K562 (cell line): ENCODE data around the gene ZNF839.

Experiments used
- NR2C1 ChIP-seq, 2 experiments: fragments of 450-650 bp; IDR thresholded peaks; 2 replicates each; pipeline ENCODE4 v1.6.1; 2017; ENCODE audit warnings: mild to moderate bottlenecking in 2 of 2, antibody characterized with exemption in 1 of 2, inconsistent platforms in 1 of 2, missing compliant biosample characterization in 1 of 2, missing genetic modification characterization in 1 of 2
- ZNF124 ChIP-seq: sonication (generic); formaldehyde crosslinking; IDR thresholded peaks from 2 replicates; pipeline ENCODE4 v1.8.1; 2022; ENCODE audit warnings: missing genetic modification reagents
- TF ChIP-seq, protein P1 (sequence below), 3 experiments: IDR thresholded peaks in 2 of 3; conservative IDR thresholded peaks in 1 of 3; 2 replicates each; pipeline ENCODE4 v1.5.1; 2011 to 2012; ENCODE audit warnings: low read length in 3 of 3, mild to moderate bottlenecking in 3 of 3, control low read depth in 2 of 3, improper control_type of control experiment in 1 of 3, inconsistent platforms in 1 of 3, low read depth in 1 of 3, mixed read lengths in 1 of 3, moderate library complexity in 1 of 3; ENCODE audit not compliant: insufficient read depth in 2 of 3

- TF ChIP-seq, protein P1, sequence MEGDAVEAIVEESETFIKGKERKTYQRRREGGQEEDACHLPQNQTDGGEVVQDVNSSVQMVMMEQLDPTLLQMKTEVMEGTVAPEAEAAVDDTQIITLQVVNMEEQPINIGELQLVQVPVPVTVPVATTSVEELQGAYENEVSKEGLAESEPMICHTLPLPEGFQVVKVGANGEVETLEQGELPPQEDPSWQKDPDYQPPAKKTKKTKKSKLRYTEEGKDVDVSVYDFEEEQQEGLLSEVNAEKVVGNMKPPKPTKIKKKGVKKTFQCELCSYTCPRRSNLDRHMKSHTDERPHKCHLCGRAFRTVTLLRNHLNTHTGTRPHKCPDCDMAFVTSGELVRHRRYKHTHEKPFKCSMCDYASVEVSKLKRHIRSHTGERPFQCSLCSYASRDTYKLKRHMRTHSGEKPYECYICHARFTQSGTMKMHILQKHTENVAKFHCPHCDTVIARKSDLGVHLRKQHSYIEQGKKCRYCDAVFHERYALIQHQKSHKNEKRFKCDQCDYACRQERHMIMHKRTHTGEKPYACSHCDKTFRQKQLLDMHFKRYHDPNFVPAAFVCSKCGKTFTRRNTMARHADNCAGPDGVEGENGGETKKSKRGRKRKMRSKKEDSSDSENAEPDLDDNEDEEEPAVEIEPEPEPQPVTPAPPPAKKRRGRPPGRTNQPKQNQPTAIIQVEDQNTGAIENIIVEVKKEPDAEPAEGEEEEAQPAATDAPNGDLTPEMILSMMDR (IDR thresholded peaks at IDR 0.05 in 2 of 3, conservative IDR thresholded peaks at IDR 0.05 in 1 of 3; ENCODE audit: insufficient read depth in 2 of 3, low read depth in 1 of 3, low read length in 3 of 3) = peak; percentile 73 to 88 (median 88)
- no peak for TF ChIP-seq NR2C1 (IDR thresholded peaks at IDR 0.05)
- no peak for TF ChIP-seq NR2C1 (tag; IDR thresholded peaks at IDR 0.05)
- TF ChIP-seq ZNF124 (CRISPR knock-in tag) = no peak
Measured at GRCh38 chr14:102314242-102315011, 5.1 kb upstream of the ZNF839 start.
